ENCODE data around the gene TBC1D16. TPM values are rescaled to one million over a fixed set of nuclear protein-coding genes. Genes with fewer than 3 reads are reported as not detected.
A peak's percentile ranks its signal among the peaks of the same experiment; 100 is the strongest.

TBC1D16 gene
- polyA plus RNA-seq, 1 donor from 2014 or later = 1.7 TPM

- Mint-ChIP-seq H3K4me1 (peaks cover 6 to 23% (median 19%) of the 10 kb centered on the region in 3 donors), H3K27me3 (peaks cover 21% of the 10 kb centered on the region), H3K4me3 (peak overlapping the region in 1 of 4 donors; percentile 86), H3K27ac (no peak overlapping the region), H3K36me3 (no peaks in the 10 kb centered on the region), H3K9me3 (no peaks in the 10 kb centered on the region)
These were observed 107.0 kb downstream of the TBC1D16 start for GRCh38 chr17:79928502-79929256.

DNA sequence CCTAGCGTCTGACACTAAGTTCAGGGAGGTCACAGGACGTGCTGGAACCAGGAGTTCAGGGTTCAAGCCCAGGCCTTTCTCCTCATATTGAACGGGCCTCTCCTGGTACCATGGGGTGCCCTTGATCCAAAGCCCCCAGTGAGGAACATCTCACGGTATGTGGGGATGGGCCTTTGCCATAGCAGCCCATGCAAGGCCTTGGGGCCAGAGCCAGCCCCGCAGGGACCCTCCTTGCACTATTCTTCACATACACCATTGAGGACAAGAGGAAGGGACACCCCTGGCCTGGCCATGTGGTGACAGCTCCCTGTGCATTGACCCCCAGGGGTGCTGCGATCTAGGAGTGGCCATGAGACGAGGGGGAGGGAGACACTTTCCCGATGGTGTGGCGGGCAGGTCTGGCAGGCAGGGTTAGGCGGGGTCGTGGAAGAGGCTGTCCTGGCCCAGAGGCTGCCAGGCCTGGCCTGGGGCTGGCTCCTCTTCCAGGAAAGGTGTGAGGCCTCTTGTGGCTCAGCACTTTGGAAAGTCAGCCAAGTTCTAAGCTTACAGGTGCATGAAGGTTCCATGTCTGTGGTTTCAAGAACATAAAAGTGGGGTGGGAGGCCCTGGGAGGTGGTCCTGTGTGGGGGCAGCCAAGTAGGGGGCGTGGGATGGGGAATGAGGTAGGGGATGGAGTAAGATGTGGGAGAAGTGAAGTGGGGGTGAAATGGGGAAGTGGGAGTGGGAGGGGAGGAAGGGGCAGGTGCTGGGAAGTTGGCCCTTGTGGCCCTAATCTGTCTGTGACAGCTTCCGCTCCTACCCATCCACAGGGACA is 107.8 kb downstream of the TBC1D16 start:
- peaks cover 6 to 16% (median 15%) of the 10 kb centered on the region in 3 donors for H3K4me1 Mint-ChIP-seq
- H3K9me3 Mint-ChIP-seq = no peaks in the 10 kb centered on the region
- no peaks in the 10 kb centered on the region for H3K36me3 Mint-ChIP-seq
- H3K4me3 Mint-ChIP-seq = peak overlapping the region in 1 of 4 donors; percentile 76
- H3K27me3 Mint-ChIP-seq = peaks cover 17% of the 10 kb centered on the region
- H3K27ac Mint-ChIP-seq = no peak overlapping the region

DNA sequence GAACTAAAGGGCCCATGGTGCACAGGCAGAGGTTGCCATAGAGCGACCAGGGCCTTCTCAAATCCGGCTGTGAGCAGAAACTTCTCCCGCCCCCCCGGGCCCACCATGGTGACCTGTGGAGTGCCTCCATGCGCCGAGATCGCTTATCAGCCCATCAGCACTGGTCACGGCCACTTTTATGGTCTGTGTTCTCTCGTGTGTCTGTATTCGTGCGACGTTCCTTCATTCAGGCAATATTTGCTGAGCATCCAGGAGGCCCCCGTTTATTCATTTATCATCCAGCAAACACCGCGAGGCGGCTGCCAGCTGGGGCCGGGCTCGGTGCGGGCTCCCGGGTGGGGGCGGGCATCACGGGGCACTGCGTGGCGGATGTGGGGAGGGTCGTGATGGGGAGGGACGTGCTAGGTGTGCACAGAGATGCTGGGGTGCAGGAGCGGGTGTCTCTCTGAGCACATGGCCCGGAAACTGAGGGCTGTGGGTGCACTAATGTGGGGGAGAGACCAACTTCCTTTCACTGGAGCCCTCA is 108.5 kb downstream of the TBC1D16 start:
- Mint-ChIP-seq H3K27ac (no peak overlapping the region), H3K4me3 (peak overlapping the region in 1 of 4 donors; percentile 76), H3K4me1 (peaks cover 6 to 13% (median 8%) of the 10 kb centered on the region in 3 donors), H3K9me3 (no peaks in the 10 kb centered on the region), H3K36me3 (no peaks in the 10 kb centered on the region), H3K27me3 (peaks cover 15% of the 10 kb centered on the region)

- Mint-ChIP-seq H3K4me1 (peaks cover 6 to 13% (median 6%) of the 10 kb centered on the region in 3 donors), H3K4me3 (no peak overlapping the region), H3K36me3 (no peaks in the 10 kb centered on the region), H3K27ac (no peak overlapping the region), H3K9me3 (no peaks in the 10 kb centered on the region), H3K27me3 (peaks cover 15% of the 10 kb centered on the region)
These were observed 109.0 kb downstream of the TBC1D16 start for GRCh38 chr17:79926605-79927135.

DNA sequence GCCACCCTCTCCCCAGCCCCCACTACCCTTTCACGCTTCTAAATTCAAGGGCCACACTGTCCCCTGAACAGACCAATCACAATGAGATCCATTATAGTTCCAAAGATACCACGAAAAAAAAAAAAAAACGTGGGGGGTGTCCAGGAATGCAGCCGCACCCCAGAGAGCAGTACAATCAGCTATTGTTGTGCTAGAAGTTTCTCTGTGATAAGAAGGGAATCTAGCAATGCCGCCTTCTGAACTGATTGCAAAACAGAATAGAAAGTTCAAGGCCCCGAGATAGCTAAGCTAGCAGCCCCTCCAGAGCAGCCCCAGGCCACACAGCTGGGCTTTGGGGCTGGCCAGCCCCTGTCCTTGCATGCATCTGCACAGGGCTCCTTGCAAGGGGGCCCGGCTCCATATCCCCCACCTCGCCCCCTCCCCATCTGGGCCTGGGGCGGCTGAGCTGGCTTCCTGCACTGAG is 109.5 kb downstream of the TBC1D16 start:
- Mint-ChIP-seq H3K4me1 (peaks cover under 1 to 12% (median 4%) of the 10 kb centered on the region in 3 donors), H3K36me3 (no peaks in the 10 kb centered on the region), H3K9me3 (no peaks in the 10 kb centered on the region), H3K27me3 (peaks cover 12% of the 10 kb centered on the region), H3K27ac (no peak overlapping the region), H3K4me3 (no peak overlapping the region)

DNA sequence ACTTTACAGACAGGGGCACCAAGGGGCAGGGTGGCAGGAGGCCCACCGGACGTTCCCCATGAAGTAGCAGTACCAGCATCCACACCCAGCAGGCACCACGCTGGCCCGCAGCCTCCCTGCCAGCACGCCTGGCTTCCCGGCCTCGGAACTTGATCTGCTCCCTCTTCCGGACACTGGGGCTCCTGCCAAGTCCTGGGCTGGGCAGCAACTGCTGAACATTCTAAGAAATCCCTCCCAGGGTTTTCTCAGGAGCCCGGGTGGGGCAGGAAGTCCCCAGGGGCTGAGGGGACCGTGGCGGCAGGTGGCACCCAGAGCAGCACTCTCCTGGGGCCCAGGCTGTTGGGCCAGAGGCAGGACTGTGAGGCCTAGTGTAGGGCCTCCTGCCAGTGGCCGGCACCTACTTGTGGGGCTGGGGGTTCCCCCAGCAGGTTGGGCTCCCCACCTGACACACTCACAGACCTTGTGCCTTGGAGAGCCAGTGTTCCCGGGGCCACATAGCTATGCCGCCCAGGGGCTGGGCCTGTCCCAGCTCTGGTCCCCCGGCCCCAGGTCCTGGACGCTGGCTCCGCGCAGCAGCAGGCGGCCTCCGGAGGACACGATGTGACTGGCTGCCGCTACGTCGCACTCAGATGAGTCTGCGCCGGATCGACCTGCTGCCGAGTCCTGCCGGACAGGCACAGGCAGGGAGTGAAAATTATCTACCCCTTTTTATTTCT is 110.3 kb downstream of the TBC1D16 start:
- Mint-ChIP-seq H3K36me3 (no peaks in the 10 kb centered on the region), H3K27ac (peak overlapping the region in 1 of 3 donors; percentile 59), H3K9me3 (no peaks in the 10 kb centered on the region), H3K4me1 (peaks cover 0 to 12% (median 3%) of the 10 kb centered on the region in 3 donors), H3K27me3 (peaks cover 9% of the 10 kb centered on the region), H3K4me3 (no peak overlapping the region)

- peaks cover 0 to 12% (median 3%) of the 10 kb centered on the region in 3 donors for H3K4me1 Mint-ChIP-seq
- H3K9me3 Mint-ChIP-seq = no peaks in the 10 kb centered on the region
- peak overlapping the region in 1 of 4 donors; percentile 58 for H3K4me3 Mint-ChIP-seq
- no peak overlapping the region for H3K27ac Mint-ChIP-seq
- peaks cover 9% of the 10 kb centered on the region for H3K27me3 Mint-ChIP-seq
- H3K36me3 Mint-ChIP-seq = no peaks in the 10 kb centered on the region
These were observed 111.1 kb downstream of the TBC1D16 start for GRCh38 chr17:79924639-79924976.

GRCh38 chr17:79923974-79924638 is 111.6 kb downstream of the TBC1D16 start:
- no peaks in the 10 kb centered on the region for H3K9me3 Mint-ChIP-seq
- no peak overlapping the region for H3K27ac Mint-ChIP-seq
- no peaks in the 10 kb centered on the region for H3K36me3 Mint-ChIP-seq
- peaks cover 9% of the 10 kb centered on the region for H3K27me3 Mint-ChIP-seq
- H3K4me3 Mint-ChIP-seq = peak overlapping the region in 1 of 4 donors; percentile 32
- peaks cover 0 to 12% (median 3%) of the 10 kb centered on the region in 3 donors for H3K4me1 Mint-ChIP-seq

DNA sequence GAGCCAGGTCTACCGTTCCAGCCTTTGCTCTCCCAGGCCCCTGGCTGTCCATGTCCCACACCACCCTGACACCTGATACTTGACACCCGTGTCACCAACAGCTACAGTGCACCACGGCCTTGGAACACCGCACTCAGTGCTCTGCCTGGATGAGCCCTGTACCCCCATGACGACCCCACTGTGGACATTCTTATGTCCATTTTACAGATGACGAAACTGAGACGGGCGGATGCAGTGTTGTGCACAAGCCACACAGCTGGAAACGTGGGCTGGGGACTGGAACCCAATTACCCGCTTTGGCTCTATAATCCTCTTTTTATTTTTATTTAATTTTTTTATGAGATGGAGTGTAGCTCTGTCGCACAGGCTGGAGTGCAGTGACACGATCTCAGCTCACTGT is 112.9 kb downstream of the TBC1D16 start:
- Mint-ChIP-seq H3K27ac (no peak overlapping the region), H3K4me1 (peaks cover 0 to 7% (median 3%) of the 10 kb centered on the region in 3 donors), H3K4me3 (peak overlapping the region in 1 of 4 donors; percentile 75), H3K9me3 (no peaks in the 10 kb centered on the region), H3K27me3 (peaks cover 1% of the 10 kb centered on the region), H3K36me3 (no peaks in the 10 kb centered on the region)

GRCh38 chr17:79922116-79922601 is 113.5 kb downstream of the TBC1D16 start:
- Mint-ChIP-seq H3K4me3 (peak overlapping the region in 1 of 4 donors; percentile 52), H3K27me3 (peaks cover 1% of the 10 kb centered on the region), H3K36me3 (no peaks in the 10 kb centered on the region), H3K27ac (no peak overlapping the region), H3K4me1 (peaks cover 0 to 7% (median 5%) of the 10 kb centered on the region in 3 donors), H3K9me3 (no peaks in the 10 kb centered on the region)

GRCh38 chr17:79921411-79922115 is 114.1 kb downstream of the TBC1D16 start:
- Mint-ChIP-seq H3K4me1 (peaks cover 0 to 7% (median 5%) of the 10 kb centered on the region in 3 donors), H3K27ac (no peak overlapping the region), H3K4me3 (peak overlapping the region in 3 of 4 donors; percentile 25 to 52 (median 47)), H3K36me3 (no peaks in the 10 kb centered on the region), H3K9me3 (no peaks in the 10 kb centered on the region), H3K27me3 (peaks cover 1% of the 10 kb centered on the region)

DNA sequence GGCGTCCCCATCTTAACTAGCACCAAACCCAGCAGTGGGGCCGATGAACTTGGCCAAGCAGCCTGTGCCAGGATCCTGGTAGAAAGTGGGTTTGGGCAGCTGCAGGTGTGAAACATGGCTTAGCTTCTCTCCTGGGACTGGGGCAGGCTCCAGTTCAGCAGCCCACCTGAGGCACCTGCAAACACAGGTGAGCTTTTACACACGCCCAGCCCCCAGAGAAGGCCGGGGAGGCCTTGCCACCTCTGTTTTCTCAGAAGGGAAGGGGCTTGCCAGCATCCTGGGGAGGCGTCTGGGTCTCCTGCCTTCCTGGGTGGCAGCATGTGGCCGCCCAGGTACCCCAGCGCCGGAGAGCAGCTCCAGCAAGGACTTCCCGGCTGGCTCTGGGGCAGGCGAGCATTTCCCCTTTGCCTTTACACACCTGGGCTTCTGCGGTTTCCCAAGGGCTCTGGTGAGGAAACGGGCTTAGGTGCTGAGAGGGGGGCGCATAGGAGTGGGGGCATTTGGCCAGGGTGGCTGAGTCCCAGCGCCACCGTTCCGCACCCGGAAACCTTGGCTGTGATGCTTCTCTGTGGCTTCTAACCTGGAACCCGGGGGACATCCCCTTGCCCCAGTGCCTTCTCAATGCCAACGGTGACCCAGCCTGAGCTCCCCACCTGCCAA is 114.8 kb downstream of the TBC1D16 start:
- H3K4me1 Mint-ChIP-seq = peaks cover 0 to 8% (median 7%) of the 10 kb centered on the region in 3 donors
- peak overlapping the region in 1 of 4 donors; percentile 52 for H3K4me3 Mint-ChIP-seq
- no peak overlapping the region for H3K27ac Mint-ChIP-seq
- H3K27me3 Mint-ChIP-seq = peaks cover 1% of the 10 kb centered on the region
- H3K9me3 Mint-ChIP-seq = no peaks in the 10 kb centered on the region
- no peaks in the 10 kb centered on the region for H3K36me3 Mint-ChIP-seq
